Body of pancreas (tissue), 4 donors: ENCODE measurements around the gene BTBD9.

Experiments used
- CTCF ChIP-seq, 7 experiments: fragments of 450-650 bp in 4 of 7; fragments of 200-600 bp in 3 of 7; sonication (generic) in 3 of 7; IDR thresholded peaks; one replicate each; pipeline ENCODE4 v1.5.1; 2016 to 2019; ENCODE audit warnings: antibody characterized with exemption in 7 of 7
- POLR2A ChIP-seq, 3 donors: fragments of 450-650 bp; IDR thresholded peaks; one replicate each; pipeline ENCODE4 v1.6.1; 2016; ENCODE audit warnings: antibody characterized with exemption in 3 of 3, mild to moderate bottlenecking in 2 of 3

- no peak for TF ChIP-seq CTCF (IDR thresholded peaks at IDR 0.05)
- TF ChIP-seq POLR2A (IDR thresholded peaks at IDR 0.05), result no peak
Observed at GRCh38 chr6:38375341-38375740, 264.4 kb downstream of the BTBD9 start.
